ENCODE measurements around the gene FOXN3. TPM values are rescaled to one million over a fixed set of nuclear protein-coding genes. Genes with fewer than 3 reads are reported as not detected.
A peak's percentile ranks its signal among the peaks of the same experiment; 100 is the strongest.

Gene FOXN3
- polyA plus RNA-seq, 2 of the 4 experiments (the other 2 are of a cell fraction) = 6.0 to 6.4 TPM

- Histone ChIP-seq H3K9me3 (no peaks in the 10 kb centered on the region), H3K4me3 (no peak overlapping the region), H3K4me1 (no peaks in the 10 kb centered on the region), H3K27ac (no peak overlapping the region), H3K4me2 (no peak overlapping the region)
- ATAC-seq (no peak), FAIRE-seq (no peak), DNase-seq (ENCODE audit: low read depth in 1 of 2, low spot score in 1 of 2) (no peak)
- 85% methylated on average over 9 of the region's 9 CpGs for WGBS (ENCODE audit: missing lambda C conversion rate)
- ChIA-PET CTCF (interaction anchor here (1.0 kb wide), 1 partner anchor 42 kb away, joined by 3 read pairs; no protein-coding TSS in a partner anchor), POLR2A (no interaction called here)
- TF ChIP-seq EHMT2 (IDR thresholded peaks at IDR 0.05; ENCODE audit: low read depth) = no peak
- TF ChIP-seq JUN (IDR thresholded peaks at IDR 0.05) = no peak
- no peak for TF ChIP-seq SMC3 (IDR thresholded peaks at IDR 0.05)
- TF ChIP-seq KDM1A (IDR thresholded peaks at IDR 0.05; ENCODE audit: low read depth) = no peak
- no peak for TF ChIP-seq PHF8 (IDR thresholded peaks at IDR 0.05; ENCODE audit: borderline replicate concordance, low read depth)
- no peak for TF ChIP-seq MAFK (IDR thresholded peaks at IDR 0.05; ENCODE audit: partially characterized antibody)
- TF ChIP-seq TP53 (CRISPR knock-in tag; IDR thresholded peaks at IDR 0.05) = no peak
- TF ChIP-seq HES2 (IDR thresholded peaks at IDR 0.05) = no peak
- no peak for TF ChIP-seq SREBF2 (IDR thresholded peaks at IDR 0.05)
- TF ChIP-seq, protein P1, sequence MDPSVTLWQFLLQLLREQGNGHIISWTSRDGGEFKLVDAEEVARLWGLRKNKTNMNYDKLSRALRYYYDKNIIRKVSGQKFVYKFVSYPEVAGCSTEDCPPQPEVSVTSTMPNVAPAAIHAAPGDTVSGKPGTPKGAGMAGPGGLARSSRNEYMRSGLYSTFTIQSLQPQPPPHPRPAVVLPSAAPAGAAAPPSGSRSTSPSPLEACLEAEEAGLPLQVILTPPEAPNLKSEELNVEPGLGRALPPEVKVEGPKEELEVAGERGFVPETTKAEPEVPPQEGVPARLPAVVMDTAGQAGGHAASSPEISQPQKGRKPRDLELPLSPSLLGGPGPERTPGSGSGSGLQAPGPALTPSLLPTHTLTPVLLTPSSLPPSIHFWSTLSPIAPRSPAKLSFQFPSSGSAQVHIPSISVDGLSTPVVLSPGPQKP (IDR thresholded peaks at IDR 0.05; ENCODE audit: low read depth, low read length) = no peak
These were observed 38.0 kb downstream of the FOXN3 start for GRCh38 chr14:89379006-89379405.

GRCh38 chr14:89378119-89378518, 38.9 kb downstream of the FOXN3 start:
- no peaks in the 10 kb centered on the region for H3K4me1 ChIP-seq
- POLR2A ChIA-PET = no interaction called here
- TF ChIP-seq TP53 (CRISPR knock-in tag; IDR thresholded peaks at IDR 0.05) (no peak), BHLHE40 (IDR thresholded peaks at IDR 0.05; ENCODE audit: low read depth, low read length) (no peak), MAX (IDR thresholded peaks at IDR 0.05) (no peak), RAD21 (conservative IDR thresholded peaks at IDR 0.05 in 1 of 2, IDR thresholded peaks at IDR 0.05 in 1 of 2) (no peak)
- no peak overlapping the region for H3K27ac ChIP-seq
- H3K4me2 ChIP-seq = no peak overlapping the region
- FAIRE-seq (no peak), ATAC-seq (peak; percentile 66 to 72; a peak in 5 of 6 replicates), DNase-seq (ENCODE audit: low read depth in 1 of 2, low spot score in 1 of 2) (peak; percentile 22 to 28)
- H3K9me3 ChIP-seq = no peaks in the 10 kb centered on the region
- 28% methylated on average over 5 of the region's 5 CpGs for WGBS (ENCODE audit: missing lambda C conversion rate)
- CTCF ChIA-PET = interaction anchor here (0.5 to 1.6 kb wide), 2 partner anchors 19 to 1371 kb away, joined by 3 to 4 read pairs; no protein-coding TSS in a partner anchor
- H3K4me3 ChIP-seq = no peak overlapping the region

DNA sequence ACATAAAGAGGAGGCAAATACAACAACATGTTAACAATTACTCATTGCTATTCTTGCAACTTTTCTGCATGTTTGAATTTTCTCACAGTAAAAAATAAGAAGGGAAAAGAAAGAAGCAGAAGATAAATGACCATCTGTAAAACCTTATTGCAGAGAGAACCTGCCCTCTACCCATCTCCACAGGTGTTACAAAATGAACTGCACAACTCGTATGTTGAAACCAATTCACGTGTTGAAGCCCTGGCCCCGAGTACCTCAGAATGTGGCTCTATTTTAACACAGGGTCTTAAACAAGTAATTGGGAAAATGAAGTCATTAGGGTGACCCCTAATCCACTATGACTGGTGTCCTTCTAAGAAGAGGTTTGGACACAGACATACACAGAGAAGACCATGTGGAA, 39.5 kb downstream of the FOXN3 start:
- CTCF ChIA-PET = interaction anchor here (1.6 kb wide), 1 partner anchor 19 kb away, joined by 4 read pairs; no protein-coding TSS in a partner anchor
- H3K9me3 ChIP-seq = no peaks in the 10 kb centered on the region
- no peak overlapping the region for H3K4me3 ChIP-seq
- H3K4me1 ChIP-seq = no peaks in the 10 kb centered on the region
- FAIRE-seq = no peak
- 81% methylated on average over 3 of the region's 3 CpGs for WGBS (ENCODE audit: missing lambda C conversion rate)
- POLR2A ChIA-PET = no interaction called here
- no peak for DNase-seq (ENCODE audit: low read depth in 1 of 2, low spot score in 1 of 2)
- ATAC-seq = no peak
- no peak overlapping the region for H3K27ac ChIP-seq
- no peak overlapping the region for H3K4me2 ChIP-seq
- no peak for TF ChIP-seq HOXB13 (CRISPR knock-in tag; IDR thresholded peaks at IDR 0.05; ENCODE audit: low read depth)
- TF ChIP-seq CEBPB (IDR thresholded peaks at IDR 0.05) = no peak
- TF ChIP-seq RNF2 (IDR thresholded peaks at IDR 0.05; ENCODE audit: borderline replicate concordance, low read depth) = no peak
- no peak for TF ChIP-seq CHD4 (IDR thresholded peaks at IDR 0.05; ENCODE audit: borderline replicate concordance)
- TF ChIP-seq RAD21 (conservative IDR thresholded peaks at IDR 0.05 in 1 of 2, IDR thresholded peaks at IDR 0.05 in 1 of 2) = no peak
- TF ChIP-seq EHMT2 (IDR thresholded peaks at IDR 0.05; ENCODE audit: low read depth) = no peak
- TF ChIP-seq MYC (IDR thresholded peaks at IDR 0.05; ENCODE audit: borderline replicate concordance, low read length) = no peak
- no peak for TF ChIP-seq POLR2A (IDR thresholded peaks at IDR 0.05; ENCODE audit: low read length)
- TF ChIP-seq, protein P2, sequence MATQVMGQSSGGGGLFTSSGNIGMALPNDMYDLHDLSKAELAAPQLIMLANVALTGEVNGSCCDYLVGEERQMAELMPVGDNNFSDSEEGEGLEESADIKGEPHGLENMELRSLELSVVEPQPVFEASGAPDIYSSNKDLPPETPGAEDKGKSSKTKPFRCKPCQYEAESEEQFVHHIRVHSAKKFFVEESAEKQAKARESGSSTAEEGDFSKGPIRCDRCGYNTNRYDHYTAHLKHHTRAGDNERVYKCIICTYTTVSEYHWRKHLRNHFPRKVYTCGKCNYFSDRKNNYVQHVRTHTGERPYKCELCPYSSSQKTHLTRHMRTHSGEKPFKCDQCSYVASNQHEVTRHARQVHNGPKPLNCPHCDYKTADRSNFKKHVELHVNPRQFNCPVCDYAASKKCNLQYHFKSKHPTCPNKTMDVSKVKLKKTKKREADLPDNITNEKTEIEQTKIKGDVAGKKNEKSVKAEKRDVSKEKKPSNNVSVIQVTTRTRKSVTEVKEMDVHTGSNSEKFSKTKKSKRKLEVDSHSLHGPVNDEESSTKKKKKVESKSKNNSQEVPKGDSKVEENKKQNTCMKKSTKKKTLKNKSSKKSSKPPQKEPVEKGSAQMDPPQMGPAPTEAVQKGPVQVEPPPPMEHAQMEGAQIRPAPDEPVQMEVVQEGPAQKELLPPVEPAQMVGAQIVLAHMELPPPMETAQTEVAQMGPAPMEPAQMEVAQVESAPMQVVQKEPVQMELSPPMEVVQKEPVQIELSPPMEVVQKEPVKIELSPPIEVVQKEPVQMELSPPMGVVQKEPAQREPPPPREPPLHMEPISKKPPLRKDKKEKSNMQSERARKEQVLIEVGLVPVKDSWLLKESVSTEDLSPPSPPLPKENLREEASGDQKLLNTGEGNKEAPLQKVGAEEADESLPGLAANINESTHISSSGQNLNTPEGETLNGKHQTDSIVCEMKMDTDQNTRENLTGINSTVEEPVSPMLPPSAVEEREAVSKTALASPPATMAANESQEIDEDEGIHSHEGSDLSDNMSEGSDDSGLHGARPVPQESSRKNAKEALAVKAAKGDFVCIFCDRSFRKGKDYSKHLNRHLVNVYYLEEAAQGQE (IDR thresholded peaks at IDR 0.05) = no peak
- TF ChIP-seq CTCF (IDR thresholded peaks at IDR 0.05) = no peak
- no peak for TF ChIP-seq RCOR1 (IDR thresholded peaks at IDR 0.05; ENCODE audit: low read depth, low read length)
- TF ChIP-seq HOXA7 (CRISPR knock-in tag; IDR thresholded peaks at IDR 0.05) = no peak
- no peak for TF ChIP-seq JUNB (IDR thresholded peaks at IDR 0.05)
